GM12878 (cell line): ENCODE results near the gene AK5. TPM values are rescaled to one million over a fixed set of nuclear protein-coding genes. Genes with fewer than 3 reads are reported as not detected.

Source experiments
- ATAC-seq: fragments of 200-7000 bp; cut with Tn5 transposase; 3 replicates; pipeline ENCODE4 v1.9.1; 2020; ENCODE audit warnings: mild to moderate bottlenecking, moderate library complexity
- BruUV-seq: library from RNA; stranded (reverse); fragments of 400-500 nt; replicated peaks from 2 replicates; lab custom pipeline; 2021; lab: Mats Ljungman, UMichigan
- CTCF ChIA-PET: fragments of 300-600 bp; sonication (Branson Sonifier 250); formaldehyde crosslinking; extraction: SDS; loops from one replicate; lab custom pipeline; 2021; ENCODE audit warnings: inconsistent platforms; lab: Yijun Ruan, JAX
- POLR2A ChIA-PET: fragments of 350-600 bp; formaldehyde crosslinking; extraction: SDS; loops from one replicate; lab custom pipeline; 2021; ENCODE audit warnings: inconsistent platforms; lab: Charles Lee
- RAD21 ChIA-PET: fragments of 300-600 bp; sonication (Branson Sonifier 250); formaldehyde crosslinking; loops from one replicate; lab custom pipeline; 2023; ENCODE audit warnings: antibody characterized with exemption; ENCODE audit not compliant: unreplicated experiment; lab: Charles Lee
- SMC1A ChIA-PET: fragments of 300-600 bp; sonication (Branson Sonifier 250); formaldehyde crosslinking; loops from one replicate; lab custom pipeline; 2023; ENCODE audit not compliant: unreplicated experiment, uncharacterized antibody; lab: Charles Lee
- DNase-seq: peaks from one replicate; pipeline ENCODE4 v3.0.0-alpha.2; 2011; ENCODE audit warnings: low read depth, low spot score
- FAIRE-seq: peaks from 3 replicates; lab custom pipeline; 2011; peaks lifted over from hg19 to GRCh38; lab: Jason Lieb, UNC
- H2AFZ ChIP-seq: 2 replicates; pipeline ENCODE4 v1.6.0; 2011; ENCODE audit warnings: low read depth, low read length, control low read depth; ENCODE audit not compliant: control insufficient read depth
- H3K27ac ChIP-seq: 2 replicates; pipeline ENCODE4 v1.5.1; 2011; ENCODE audit warnings: control low read depth; ENCODE audit not compliant: control insufficient read depth, insufficient read depth
- H3K27me3 ChIP-seq, 2 experiments: replicated peaks in 1 of 2; 2 replicates each; pipeline versions ENCODE4 v1.6.0 to v1.6.1; 2011; ENCODE audit warnings: low read length in 1 of 2; ENCODE audit not compliant: control insufficient read depth in 2 of 2, insufficient read depth in 2 of 2
- H3K36me3 ChIP-seq, 2 experiments: 2 replicates each; pipeline ENCODE4 v1.5.1; 2011; ENCODE audit warnings: low read length in 1 of 2; ENCODE audit not compliant: control insufficient read depth in 2 of 2, insufficient read depth in 2 of 2
- H3K4me1 ChIP-seq: 2 replicates; pipeline ENCODE4 v1.6.1; 2011; ENCODE audit warnings: mild to moderate bottlenecking, low read length, moderate library complexity, mixed read lengths; ENCODE audit not compliant: control insufficient read depth, insufficient read depth
- H3K4me2 ChIP-seq: 2 replicates; pipeline ENCODE4 v1.6.0; 2011; ENCODE audit warnings: control low read depth; ENCODE audit not compliant: control insufficient read depth, insufficient read depth
- H3K4me3 ChIP-seq: fragments of 200-600 bp; sonication (generic); 2 replicates; pipeline ENCODE4 v1.5.1; 2016
- H3K79me2 ChIP-seq: 2 replicates; pipeline ENCODE4 v1.6.0; 2011; ENCODE audit warnings: low read length; ENCODE audit not compliant: control insufficient read depth, insufficient read depth
- H3K9ac ChIP-seq: 2 replicates; pipeline ENCODE4 v1.8.0; 2011; ENCODE audit warnings: low read length, control low read depth, mixed read lengths; ENCODE audit not compliant: control insufficient read depth, insufficient read depth
- H3K9me3 ChIP-seq: replicated peaks from 3 replicates; pipeline ENCODE4 v1.5.1; 2011; ENCODE audit warnings: mild to moderate bottlenecking, low read length; ENCODE audit not compliant: control insufficient read depth, insufficient read depth
- H4K20me1 ChIP-seq: 2 replicates; pipeline ENCODE4 v1.6.0; 2011; ENCODE audit not compliant: control insufficient read depth, insufficient read depth
- CHD2 ChIP-seq: IDR thresholded peaks from 2 replicates; pipeline ENCODE4 v1.6.1; 2011; ENCODE audit warnings: low read depth, low read length, improper control_type of control experiment, borderline replicate concordance
- CREB1 ChIP-seq: IDR thresholded peaks from 2 replicates; pipeline ENCODE4 v1.6.1; 2012; ENCODE audit warnings: low read depth, mild to moderate bottlenecking, inconsistent platforms
- EED ChIP-seq: sonication (generic); IDR thresholded peaks from 2 replicates; pipeline ENCODE4 v1.6.1; 2016; ENCODE audit warnings: antibody characterized with exemption, low read depth
- POLR2A ChIP-seq: IDR thresholded peaks from 2 replicates; pipeline ENCODE4 v1.6.1; 2011; ENCODE audit warnings: low read depth, mild to moderate bottlenecking, low read length
- RBBP5 ChIP-seq: fragments of 200-600 bp; sonication (generic); conservative IDR thresholded peaks from 2 replicates; pipeline ENCODE4 v1.6.1; 2016
- RELA ChIP-seq: fragments of 450-650 bp; IDR thresholded peaks from 2 replicates; pipeline ENCODE4 v1.8.0; 2014; ENCODE audit warnings: borderline replicate concordance; ENCODE audit not compliant: partially characterized antibody
- RUNX3 ChIP-seq: IDR thresholded peaks from 2 replicates; pipeline ENCODE4 v1.6.1; 2012; ENCODE audit warnings: low read length, inconsistent platforms
- SMAD5 ChIP-seq: IDR thresholded peaks from 2 replicates; pipeline ENCODE4 v1.6.1; 2016; ENCODE audit warnings: antibody characterized with exemption, low read depth
- SRF ChIP-seq, 2 experiments: IDR thresholded peaks; 2 replicates each; pipeline ENCODE4 v1.6.1; 2011; ENCODE audit warnings: low read depth in 2 of 2, low read length in 2 of 2, mild to moderate bottlenecking in 1 of 2, moderate library complexity in 1 of 2
- WGBS: methylation state at CpG from one replicate; pipeline ENCODE4 v1.1.6; 2016; ENCODE audit warnings: low lambda C conversion rate; ENCODE audit not compliant: insufficient replicate concordance, insufficient coverage; ENCODE audit errors: missing lambda C conversion rate; 5-methylcytosine and 5-hydroxymethylcytosine counted together
- in situ Hi-C: fragments of 300-500 bp; cut with MboI; formaldehyde crosslinking; loops from 9 replicates; pipeline ENCODE4 v1.14.3; 2018; ENCODE audit warnings: mixed read lengths
- intact Hi-C: fragments of 100-400 bp; cut with micrococcal nuclease; formaldehyde crosslinking; loops from one replicate; pipeline ENCODE4 v1.14.2; 2022; ENCODE audit not compliant: unreplicated experiment
- polyA plus RNA-seq, 11 experiments: library from polyadenylated mRNA; depleted of rRNA in 4 of 11; unstranded in 6 of 11; stranded (reverse) in 5 of 11; fragments of >200 nt; fragmentation: Nextera tagmentation in 4 of 11; fragmentation: Illumina TruSeq in 1 of 11; extraction: Ambion mirVana in 4 of 11; extraction: Trizol in 1 of 11; gene quantifications; 1 replicate in 1 of 11; 2 replicates in 10 of 11; pipeline versions ENCODE4 v1.2.1 to v1.2.3, GENCODE V29; 2011 to 2016; ENCODE audit warnings: inconsistent platforms in 2 of 11, missing spikeins in 2 of 11, low read depth in 1 of 11
- total RNA-seq, 4 experiments: library from RNA; depleted of rRNA in 3 of 4; stranded (reverse); fragments of >200 nt in 3 of 4; fragmentation: Illumina TruSeq in 1 of 4; extraction: Trizol in 1 of 4; gene quantifications; 2 replicates each; pipeline versions ENCODE4 v1.2.1 to v1.2.3, GENCODE V29; 2013 to 2021
- TF ChIP-seq, protein P1 (sequence below): IDR thresholded peaks from 2 replicates; pipeline ENCODE4 v1.6.1; 2011; ENCODE audit warnings: low read depth, low read length, improper control_type of control experiment, borderline replicate concordance
- TF ChIP-seq, protein P2 (sequence below): IDR thresholded peaks from 2 replicates; pipeline ENCODE4 v1.6.1; 2012; ENCODE audit warnings: low read depth, low read length, improper control_type of control experiment
- TF ChIP-seq, protein P3 (sequence below): fragments of 450-650 bp; formaldehyde crosslinking; IDR thresholded peaks from 2 replicates; pipeline ENCODE4 v1.4.0; 2022; ENCODE audit warnings: mild to moderate bottlenecking, moderate library complexity
- TF ChIP-seq, protein P4 (sequence below): fragments of 450-650 bp; IDR thresholded peaks from 2 replicates; pipeline ENCODE4 v1.6.1; 2016; ENCODE audit warnings: mild to moderate bottlenecking
- TF ChIP-seq, protein P5 (sequence below): IDR thresholded peaks from 2 replicates; pipeline ENCODE4 v1.6.1; 2011; ENCODE audit warnings: low read depth, mild to moderate bottlenecking, low read length, moderate library complexity, borderline replicate concordance; ENCODE audit errors: extremely low read depth

Gene AK5
- total and polyA plus RNA-seq, 10 of the 15 experiments (the other 5 are each of a cell fraction or from before 2014, with no cell fraction given): 0.08 to 0.33 TPM; not detected in 8

DNA sequence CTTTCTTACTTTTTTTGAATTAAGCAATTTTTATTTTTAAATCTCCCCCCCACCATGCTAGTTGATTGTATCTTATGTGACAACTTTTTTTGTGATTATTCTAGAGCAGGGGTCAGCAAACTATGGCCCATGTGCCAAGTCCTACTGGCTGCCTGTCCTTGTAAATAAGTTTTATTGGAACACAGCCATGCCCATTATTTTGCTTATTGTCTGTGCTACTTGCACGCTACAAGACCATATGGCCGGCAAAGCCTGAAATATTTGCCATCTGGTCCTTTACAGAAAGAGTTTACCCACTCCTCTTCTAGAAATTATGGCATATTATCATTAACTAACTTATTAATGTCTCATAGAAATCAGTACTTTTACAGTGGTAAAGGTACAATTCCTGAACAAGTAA lies 51.7 kb downstream of the AK5 start:
- no peak overlapping the region for H3K9ac ChIP-seq
- ChIA-PET SMC1A (no interaction called here), POLR2A (no interaction called here), RAD21 (no interaction called here), CTCF (interaction anchor here (0.9 to 1.1 kb wide), 2 partner anchors 23 to 261 kb away, joined by 3 to 4 read pairs; no protein-coding TSS in a partner anchor)
- no peaks in the 10 kb centered on the region for H3K27me3 ChIP-seq
- ATAC-seq (no peak), FAIRE-seq (no peak), DNase-seq (no peak)
- in situ Hi-C loops (no loop called here), intact Hi-C loops (no loop called here)
- no peaks in the 10 kb centered on the region for H4K20me1 ChIP-seq
- no peak overlapping the region for H3K4me3 ChIP-seq
- no peaks in the 10 kb centered on the region for H3K9me3 ChIP-seq
- no peaks in the 10 kb centered on the region for H3K4me1 ChIP-seq
- H3K79me2 ChIP-seq: no peaks in the 10 kb centered on the region
- no peak overlapping the region for H3K4me2 ChIP-seq
- H3K27ac ChIP-seq: no peak overlapping the region
- WGBS: 28% methylated on average over 2 of the region's 2 CpGs
- no peaks in the 10 kb centered on the region for H3K36me3 ChIP-seq
- no peak overlapping the region for H2AFZ ChIP-seq
- BruUV-seq: no TSS peak
- TF ChIP-seq, protein P1, sequence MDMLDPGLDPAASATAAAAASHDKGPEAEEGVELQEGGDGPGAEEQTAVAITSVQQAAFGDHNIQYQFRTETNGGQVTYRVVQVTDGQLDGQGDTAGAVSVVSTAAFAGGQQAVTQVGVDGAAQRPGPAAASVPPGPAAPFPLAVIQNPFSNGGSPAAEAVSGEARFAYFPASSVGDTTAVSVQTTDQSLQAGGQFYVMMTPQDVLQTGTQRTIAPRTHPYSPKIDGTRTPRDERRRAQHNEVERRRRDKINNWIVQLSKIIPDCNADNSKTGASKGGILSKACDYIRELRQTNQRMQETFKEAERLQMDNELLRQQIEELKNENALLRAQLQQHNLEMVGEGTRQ: no peak
- TF ChIP-seq EED: no peak
- TF ChIP-seq RUNX3: no peak
- no peak for TF ChIP-seq POLR2A
- TF ChIP-seq RBBP5: no peak
- TF ChIP-seq, protein P2, sequence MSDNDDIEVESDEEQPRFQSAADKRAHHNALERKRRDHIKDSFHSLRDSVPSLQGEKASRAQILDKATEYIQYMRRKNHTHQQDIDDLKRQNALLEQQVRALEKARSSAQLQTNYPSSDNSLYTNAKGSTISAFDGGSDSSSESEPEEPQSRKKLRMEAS: no peak
- no peak for TF ChIP-seq SRF (IDR thresholded peaks at IDR 0.05; ENCODE audit: low read depth in 2 of 2, low read length in 2 of 2)
- TF ChIP-seq RELA: no peak
- no peak for TF ChIP-seq CREB1
- TF ChIP-seq, protein P3, sequence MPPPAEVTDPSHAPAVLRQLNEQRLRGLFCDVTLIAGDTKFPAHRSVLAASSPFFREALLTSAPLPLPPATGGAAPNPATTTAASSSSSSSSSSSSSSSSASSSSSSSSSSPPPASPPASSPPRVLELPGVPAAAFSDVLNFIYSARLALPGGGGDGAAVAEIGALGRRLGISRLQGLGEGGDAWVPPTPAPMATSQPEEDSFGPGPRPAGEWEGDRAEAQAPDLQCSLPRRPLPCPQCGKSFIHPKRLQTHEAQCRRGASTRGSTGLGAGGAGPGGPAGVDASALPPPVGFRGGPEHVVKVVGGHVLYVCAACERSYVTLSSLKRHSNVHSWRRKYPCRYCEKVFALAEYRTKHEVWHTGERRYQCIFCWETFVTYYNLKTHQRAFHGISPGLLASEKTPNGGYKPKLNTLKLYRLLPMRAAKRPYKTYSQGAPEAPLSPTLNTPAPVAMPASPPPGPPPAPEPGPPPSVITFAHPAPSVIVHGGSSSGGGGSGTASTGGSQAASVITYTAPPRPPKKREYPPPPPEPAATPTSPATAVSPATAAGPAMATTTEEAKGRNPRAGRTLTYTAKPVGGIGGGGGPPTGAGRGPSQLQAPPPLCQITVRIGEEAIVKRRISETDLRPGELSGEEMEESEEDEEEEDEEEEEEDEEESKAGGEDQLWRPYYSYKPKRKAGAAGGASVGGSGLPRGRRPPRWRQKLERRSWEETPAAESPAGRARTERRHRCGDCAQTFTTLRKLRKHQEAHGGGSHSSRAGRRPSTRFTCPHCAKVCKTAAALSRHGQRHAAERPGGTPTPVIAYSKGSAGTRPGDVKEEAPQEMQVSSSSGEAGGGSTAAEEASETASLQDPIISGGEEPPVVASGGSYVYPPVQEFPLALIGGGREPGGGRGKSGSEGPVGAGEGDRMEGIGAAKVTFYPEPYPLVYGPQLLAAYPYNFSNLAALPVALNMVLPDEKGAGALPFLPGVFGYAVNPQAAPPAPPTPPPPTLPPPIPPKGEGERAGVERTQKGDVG (CRISPR knock-in tag): no peak
- TF ChIP-seq SMAD5: no peak
- TF ChIP-seq, protein P4, sequence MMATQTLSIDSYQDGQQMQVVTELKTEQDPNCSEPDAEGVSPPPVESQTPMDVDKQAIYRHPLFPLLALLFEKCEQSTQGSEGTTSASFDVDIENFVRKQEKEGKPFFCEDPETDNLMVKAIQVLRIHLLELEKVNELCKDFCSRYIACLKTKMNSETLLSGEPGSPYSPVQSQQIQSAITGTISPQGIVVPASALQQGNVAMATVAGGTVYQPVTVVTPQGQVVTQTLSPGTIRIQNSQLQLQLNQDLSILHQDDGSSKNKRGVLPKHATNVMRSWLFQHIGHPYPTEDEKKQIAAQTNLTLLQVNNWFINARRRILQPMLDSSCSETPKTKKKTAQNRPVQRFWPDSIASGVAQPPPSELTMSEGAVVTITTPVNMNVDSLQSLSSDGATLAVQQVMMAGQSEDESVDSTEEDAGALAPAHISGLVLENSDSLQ: no peak
- no peak for TF ChIP-seq CHD2
- TF ChIP-seq, protein P5, sequence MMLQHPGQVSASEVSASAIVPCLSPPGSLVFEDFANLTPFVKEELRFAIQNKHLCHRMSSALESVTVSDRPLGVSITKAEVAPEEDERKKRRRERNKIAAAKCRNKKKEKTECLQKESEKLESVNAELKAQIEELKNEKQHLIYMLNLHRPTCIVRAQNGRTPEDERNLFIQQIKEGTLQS: no peak
